Measurements from ENCODE around the gene TLCD3B. TPM values are rescaled to one million over a fixed set of nuclear protein-coding genes. Genes with fewer than 3 reads are reported as not detected.

The TLCD3B gene, protein sequence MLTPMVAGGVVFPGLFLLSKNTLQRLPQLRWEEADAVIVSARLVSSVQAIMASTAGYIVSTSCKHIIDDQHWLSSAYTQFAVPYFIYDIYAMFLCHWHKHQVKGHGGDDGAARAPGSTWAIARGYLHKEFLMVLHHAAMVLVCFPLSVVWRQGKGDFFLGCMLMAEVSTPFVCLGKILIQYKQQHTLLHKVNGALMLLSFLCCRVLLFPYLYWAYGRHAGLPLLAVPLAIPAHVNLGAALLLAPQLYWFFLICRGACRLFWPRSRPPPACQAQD
- total RNA-seq (2022; extraction: Qiagen RNA extraction; ENCODE audit: low read depth), result 0.23 to 0.58 TPM (median 0.30 TPM) in 5 replicates

DNA sequence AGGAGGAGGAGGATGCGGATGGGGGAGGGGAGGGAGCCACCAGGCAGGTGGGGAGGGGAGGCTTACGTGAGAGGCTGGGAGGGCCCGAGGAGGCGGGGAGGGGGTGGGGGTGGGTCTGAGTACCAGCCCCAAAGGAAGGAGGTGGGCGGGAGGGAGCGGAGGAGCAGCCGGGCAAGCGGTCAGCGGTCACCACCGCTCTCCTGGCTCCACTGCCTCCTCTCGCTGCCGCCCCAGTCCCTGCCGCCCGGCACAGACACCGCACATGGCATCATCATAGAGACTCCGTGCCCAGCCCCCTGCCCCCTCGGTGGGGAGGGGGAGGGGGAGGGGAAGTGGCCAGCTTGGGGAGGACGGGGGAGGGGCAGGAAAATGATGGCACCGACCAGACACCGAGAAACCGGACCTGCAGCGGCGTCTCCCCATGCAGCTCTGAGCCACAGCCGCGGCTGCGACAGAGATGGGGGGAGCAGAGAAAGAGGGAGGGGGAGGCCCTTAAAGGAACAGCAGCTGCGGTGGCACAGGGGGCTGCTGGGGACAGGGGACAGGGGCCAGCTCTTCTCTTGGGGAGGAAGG lies at the start of gene TLCD3B:
TSS of gene TLCD3B (minus strand) at position 431 of the 573 bp plus-strand sequence. CDS start 744 bp downstream, outside the sequence.

DNA sequence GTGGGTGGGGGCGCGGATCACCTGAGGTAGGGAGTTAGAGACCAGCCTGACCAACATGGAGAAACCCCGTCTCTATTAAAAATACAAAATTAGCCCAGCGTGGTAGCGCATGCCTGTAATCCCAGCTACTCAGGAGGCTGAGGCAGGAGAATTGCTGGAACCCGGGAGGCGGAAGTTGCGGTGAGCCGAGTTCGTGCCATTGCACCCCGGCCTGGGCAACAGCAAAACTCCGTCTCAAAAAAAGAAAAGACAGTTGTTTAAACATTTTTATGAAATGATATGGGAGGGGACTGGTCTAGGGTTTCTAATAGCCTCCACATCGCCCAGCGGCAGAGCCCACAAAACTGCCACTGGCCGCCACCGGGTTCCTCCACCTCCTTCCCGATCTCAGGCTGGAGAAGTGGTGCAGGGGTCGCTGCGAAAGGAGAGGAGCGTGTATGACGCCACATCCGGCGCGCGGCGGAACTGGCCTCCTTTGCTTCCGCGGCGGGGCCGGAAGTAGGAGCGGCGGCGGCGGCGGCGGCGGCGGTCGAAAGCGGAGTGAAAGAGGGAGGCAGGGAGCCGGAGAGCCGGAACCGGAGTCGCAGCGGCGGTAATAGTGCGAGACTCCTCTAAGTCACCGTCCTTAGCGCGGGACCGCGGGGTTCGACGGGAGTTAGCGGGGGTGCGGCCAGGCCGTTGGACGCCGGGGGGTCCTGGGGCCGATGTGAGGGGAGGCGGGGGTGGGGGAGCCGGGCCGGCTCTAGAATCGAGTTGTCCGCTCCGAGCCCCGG lies 44.6 kb upstream of the TLCD3B start, which contains the start of gene PPP4C:
TSS of gene PPP4C (plus strand) at position 492 of the 773 bp plus-strand sequence. CDS start 384 bp downstream, outside the sequence.

DNA sequence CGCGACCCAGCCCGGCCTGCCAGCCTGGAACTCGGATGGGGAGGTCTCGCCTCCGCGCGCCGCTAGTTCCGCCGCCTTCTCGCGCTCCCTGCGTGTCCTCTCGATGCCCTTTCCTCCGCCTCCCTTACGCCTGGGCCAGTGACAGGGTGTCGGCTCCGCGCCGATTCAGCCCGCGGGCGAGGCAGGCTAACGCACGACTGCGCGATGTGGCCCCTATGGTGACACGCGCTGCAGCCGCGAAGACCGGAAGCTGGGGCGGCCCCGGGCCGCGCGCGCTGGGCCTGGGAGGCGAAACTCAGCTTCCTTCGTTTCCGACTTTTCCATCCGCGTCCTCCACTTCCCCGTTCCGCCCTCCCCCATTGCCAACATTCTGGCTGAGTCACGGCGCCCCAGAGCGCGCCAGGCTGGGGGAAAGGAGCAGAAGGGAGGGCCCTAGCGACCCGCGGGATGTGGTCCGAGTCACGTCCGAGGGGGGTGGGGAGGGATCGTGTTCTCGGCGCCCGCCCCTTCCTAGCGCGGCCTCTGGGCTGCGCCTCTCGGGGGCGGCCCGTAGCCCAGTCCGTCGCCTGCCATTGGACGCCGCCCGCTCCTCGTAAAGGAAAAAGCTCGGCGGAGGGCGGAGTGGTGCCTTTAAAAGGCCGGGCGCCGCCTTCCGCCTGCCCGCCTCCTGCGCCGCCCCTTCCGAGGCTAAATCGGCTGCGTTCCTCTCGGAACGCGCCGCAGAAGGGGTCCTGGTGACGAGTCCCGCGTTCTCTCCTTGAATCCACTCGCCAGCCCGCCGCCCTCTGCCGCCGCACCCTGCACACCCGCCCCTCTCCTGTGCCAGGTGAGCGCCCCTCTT lies 34.3 kb upstream of the TLCD3B start, which contains the start of gene ALDOA:
TSS of gene ALDOA (plus strand) at position 659 of the 841 bp plus-strand sequence. CDS start 1,138 bp downstream, outside the sequence.

DNA sequence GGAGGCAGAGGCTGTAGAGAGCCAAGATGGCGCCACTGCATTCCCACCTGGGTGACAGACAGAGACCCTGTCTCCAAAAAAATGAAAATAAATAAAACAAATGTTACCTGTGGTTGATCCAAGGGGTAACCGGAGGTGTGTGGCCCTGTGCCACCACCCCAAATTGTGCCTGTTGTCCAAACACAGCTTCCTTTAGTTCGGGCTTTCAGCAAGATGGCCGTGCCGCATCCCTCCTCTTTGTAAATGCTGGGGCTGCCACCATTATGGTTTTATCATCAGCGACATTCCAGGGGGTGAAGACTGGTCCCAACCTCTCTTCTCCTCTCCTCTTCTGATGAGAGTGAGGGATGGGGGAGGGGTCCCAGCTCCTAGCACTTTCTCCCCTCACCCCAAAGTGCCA lies 8.2 kb downstream of the TLCD3B start, which contains the start of gene C16orf92:
TSS of gene C16orf92 (plus strand) at position 312 of the 400 bp plus-strand sequence. CDS start 143 bp downstream, outside the sequence.

DNA sequence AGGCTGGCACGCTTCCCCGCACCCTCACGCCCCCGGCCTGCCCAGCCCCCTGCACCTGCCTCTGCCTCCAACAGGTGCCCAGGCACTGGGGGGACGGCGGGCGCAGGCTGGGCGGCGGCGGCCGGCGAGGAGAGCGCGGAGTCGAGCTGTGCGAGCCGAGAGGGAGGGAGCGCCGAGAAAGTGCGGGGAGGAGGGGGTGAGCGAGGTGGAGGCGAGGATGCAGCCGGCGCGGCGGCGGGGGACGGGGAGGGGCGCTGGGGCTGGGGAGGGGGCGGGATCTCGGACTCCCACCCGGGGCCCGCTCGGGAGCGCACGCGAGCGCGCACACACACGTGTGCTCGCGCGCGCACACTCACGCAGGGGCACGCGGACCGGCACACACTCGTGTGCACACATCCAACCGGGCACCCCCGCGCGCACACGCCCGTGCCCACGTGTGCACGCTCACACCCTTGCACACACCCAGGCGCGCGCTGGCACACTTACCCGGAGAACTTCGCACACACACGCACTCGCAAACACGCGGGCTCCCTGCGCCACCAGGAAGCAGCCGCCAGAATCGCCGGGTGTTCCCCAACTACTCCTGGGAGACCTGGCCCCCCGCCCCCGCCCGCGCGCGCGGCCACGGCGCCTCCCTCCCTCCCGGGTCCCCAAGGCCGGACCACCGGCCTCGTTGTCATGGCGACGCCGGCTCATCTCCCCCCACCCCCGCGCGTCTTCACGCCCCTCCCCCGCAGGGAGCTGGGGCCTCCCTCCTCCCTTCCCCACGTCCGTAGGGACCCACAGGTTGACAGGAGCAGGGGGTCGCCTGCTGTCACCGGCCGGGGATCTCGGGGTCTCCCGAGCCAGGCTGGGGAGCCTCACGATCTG lies 20.0 kb downstream of the TLCD3B start, which contains the start of gene DOC2A:
TSS of gene DOC2A (minus strand) at position 184 of the 870 bp plus-strand sequence. CDS start 805 bp downstream, outside the sequence.

DNA sequence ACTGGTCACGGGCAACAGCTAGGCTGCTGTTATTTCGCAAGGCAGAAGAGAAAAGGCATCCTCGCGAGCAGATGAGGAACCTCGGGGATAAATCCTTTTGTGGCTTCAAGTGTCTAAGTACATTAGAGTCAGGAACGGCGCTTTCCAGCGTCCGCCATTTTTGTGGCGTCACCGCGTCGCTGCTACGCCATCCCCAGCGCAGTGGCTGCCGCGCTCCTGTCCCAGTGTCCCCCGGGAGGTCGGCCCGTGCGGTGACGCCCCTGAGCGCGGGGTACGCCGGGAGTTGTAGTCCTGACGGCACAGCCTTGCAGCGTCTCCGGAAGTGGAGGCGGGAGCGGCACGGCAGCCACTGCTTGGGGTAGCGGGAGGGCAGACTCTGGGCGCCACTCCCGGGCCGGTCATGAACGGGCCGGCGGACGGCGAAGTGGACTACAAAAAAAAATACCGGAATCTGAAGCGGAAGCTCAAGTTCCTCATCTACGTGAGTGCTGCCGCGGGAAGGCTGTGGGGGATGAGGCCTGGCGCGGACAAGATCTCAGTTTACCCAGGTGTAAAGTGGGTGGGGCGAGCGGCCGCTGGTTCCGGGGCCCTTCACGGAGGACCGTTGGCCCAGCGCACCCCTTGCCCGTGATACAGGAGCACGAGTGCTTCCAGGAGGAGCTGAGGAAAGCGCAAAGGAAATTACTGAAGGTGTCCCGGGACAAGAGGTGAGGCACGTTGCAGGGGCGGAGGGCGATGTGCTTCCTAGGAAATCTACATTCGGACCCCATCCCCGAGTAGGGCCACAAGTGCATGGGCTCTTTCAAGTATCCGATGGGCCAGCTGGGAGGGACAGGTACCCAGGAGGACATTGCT lies 34.9 kb downstream of the TLCD3B start, which contains the start of gene INO80E:
TSS of gene INO80E (plus strand) at position 331 of the 855 bp plus-strand sequence. CDS start at position 401, 70 bp downstream.

DNA sequence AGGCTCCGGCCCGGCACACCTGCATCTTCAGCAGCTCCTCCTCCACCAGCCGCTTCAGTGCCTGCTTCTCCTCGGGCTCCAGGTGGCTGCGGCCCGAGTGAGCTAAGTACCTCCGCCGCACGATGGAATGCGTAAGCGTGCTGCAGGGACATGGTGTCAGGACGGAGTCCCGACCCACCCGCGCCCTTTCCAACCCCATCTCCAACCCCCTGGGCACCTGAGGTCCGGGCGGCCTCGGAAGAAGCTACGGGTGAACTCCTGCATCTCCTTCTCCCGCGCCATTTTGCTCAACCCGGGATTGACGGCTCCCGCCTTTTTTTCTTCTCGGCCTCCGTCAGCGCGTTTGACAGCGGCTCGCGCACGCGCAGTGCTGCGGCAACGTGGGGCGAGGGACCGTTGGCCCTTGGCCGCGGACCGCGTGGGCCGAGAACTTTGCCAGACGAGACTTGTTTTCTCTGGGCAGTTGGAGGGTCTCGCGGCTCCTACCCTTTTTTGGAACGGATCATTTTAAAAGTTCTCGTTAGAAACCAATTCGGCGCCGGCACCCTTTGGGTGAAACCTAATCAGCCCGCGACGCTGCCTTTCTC lies 35.7 kb downstream of the TLCD3B start, which contains the start of gene HIRIP3:
TSS of gene HIRIP3 (minus strand) at position 294 of the 587 bp plus-strand sequence. CDS start at position 282, 12 bp downstream.

Other genes starting within 250 kb of the TLCD3B start
- 81.9 to 103 TPM (median 93.7 TPM) in 5 replicates for gene KIF22, start 240.5 kb downstream of the TLCD3B start, total RNA-seq (2022; extraction: Qiagen RNA extraction; ENCODE audit: low read depth)
- gene MAZ, start 224.7 kb downstream of the TLCD3B start, total RNA-seq (2022; extraction: Qiagen RNA extraction; ENCODE audit: low read depth), result 155 to 199 TPM (median 183 TPM) in 5 replicates
- 0.26 to 0.54 TPM (median 0.46 TPM) in 5 replicates for gene PRRT2, start 219.1 kb downstream of the TLCD3B start, total RNA-seq (2022; extraction: Qiagen RNA extraction; ENCODE audit: low read depth)
- 41.2 to 51.3 TPM (median 48.8 TPM) in 5 replicates for gene PAGR1, start 215.1 kb downstream of the TLCD3B start, total RNA-seq (2022; extraction: Qiagen RNA extraction; ENCODE audit: low read depth)
- 110 to 134 TPM (median 125 TPM) in 5 replicates for gene MVP, start 210.8 kb downstream of the TLCD3B start, total RNA-seq (2022; extraction: Qiagen RNA extraction; ENCODE audit: low read depth)
- 63.2 to 108 TPM (median 103 TPM) in 5 replicates for gene CDIPT, start 168.0 kb downstream of the TLCD3B start, total RNA-seq (2022; extraction: Qiagen RNA extraction; ENCODE audit: low read depth)
- gene SEZ6L2, start 131.7 kb downstream of the TLCD3B start, total RNA-seq (2022; extraction: Qiagen RNA extraction; ENCODE audit: low read depth), result 16.5 to 25.6 TPM (median 21.2 TPM) in 5 replicates
- 20.9 to 30.7 TPM (median 28.3 TPM) in 5 replicates for gene ASPHD1, start 130.8 kb downstream of the TLCD3B start, total RNA-seq (2022; extraction: Qiagen RNA extraction; ENCODE audit: low read depth)
- gene KCTD13, start 105.0 kb downstream of the TLCD3B start, total RNA-seq (2022; extraction: Qiagen RNA extraction; ENCODE audit: low read depth), result 15.9 to 22.5 TPM (median 18.2 TPM) in 5 replicates
- 79.8 to 104 TPM (median 96.6 TPM) in 5 replicates for gene TMEM219, start 69.2 kb downstream of the TLCD3B start, total RNA-seq (2022; extraction: Qiagen RNA extraction; ENCODE audit: low read depth)
- 27.9 to 37.1 TPM (median 33.4 TPM) in 5 replicates for gene TAOK2, start 57.4 kb downstream of the TLCD3B start, total RNA-seq (2022; extraction: Qiagen RNA extraction; ENCODE audit: low read depth)
- 13.3 to 18.0 TPM (median 15.7 TPM) in 5 replicates for gene HIRIP3, start 35.7 kb downstream of the TLCD3B start, total RNA-seq (2022; extraction: Qiagen RNA extraction; ENCODE audit: low read depth)
- gene INO80E, start 35.0 kb downstream of the TLCD3B start, total RNA-seq (2022; extraction: Qiagen RNA extraction; ENCODE audit: low read depth), result 103 to 113 TPM (median 109 TPM) in 5 replicates
- 1.8 to 2.8 TPM (median 2.5 TPM) in 5 replicates for gene DOC2A, start 20.2 kb downstream of the TLCD3B start, total RNA-seq (2022; extraction: Qiagen RNA extraction; ENCODE audit: low read depth)
- not detected in 5 replicates for gene C16orf92, start 8.1 kb downstream of the TLCD3B start, total RNA-seq (2022; extraction: Qiagen RNA extraction; ENCODE audit: low read depth)
- 1,596 to 1,951 TPM (median 1,926 TPM) in 5 replicates for gene ALDOA, start 34.5 kb upstream of the TLCD3B start, total RNA-seq (2022; extraction: Qiagen RNA extraction; ENCODE audit: low read depth)
- 123 to 151 TPM (median 142 TPM) in 5 replicates for gene PPP4C, start 44.7 kb upstream of the TLCD3B start, total RNA-seq (2022; extraction: Qiagen RNA extraction; ENCODE audit: low read depth)
- gene TBX6, start 60.7 kb upstream of the TLCD3B start, total RNA-seq (2022; extraction: Qiagen RNA extraction; ENCODE audit: low read depth), result 0.25 to 0.53 TPM (median 0.32 TPM) in 4 of 5 replicates, not detected in the other
- gene YPEL3, start 64.9 kb upstream of the TLCD3B start, total RNA-seq (2022; extraction: Qiagen RNA extraction; ENCODE audit: low read depth), result 5.4 to 13.2 TPM (median 10.2 TPM) in 5 replicates
- 1.2 to 2.2 TPM (median 2.0 TPM) in 5 replicates for gene GDPD3, start 82.3 kb upstream of the TLCD3B start, total RNA-seq (2022; extraction: Qiagen RNA extraction; ENCODE audit: low read depth)
- gene MAPK3, start 91.9 kb upstream of the TLCD3B start, total RNA-seq (2022; extraction: Qiagen RNA extraction; ENCODE audit: low read depth), result 31.6 to 37.3 TPM (median 34.5 TPM) in 5 replicates
- gene CORO1A, start 152.3 kb upstream of the TLCD3B start, total RNA-seq (2022; extraction: Qiagen RNA extraction; ENCODE audit: low read depth), result 2.6 to 6.0 TPM (median 3.1 TPM) in 5 replicates
- 149 to 252 TPM (median 217 TPM) in 5 replicates for gene BOLA2B, start 162.4 kb upstream of the TLCD3B start, total RNA-seq (2022; extraction: Qiagen RNA extraction; ENCODE audit: low read depth)
- 7.2 to 24.4 TPM (median 12.9 TPM) in 5 replicates for gene SLX1A, start 162.6 kb upstream of the TLCD3B start, total RNA-seq (2022; extraction: Qiagen RNA extraction; ENCODE audit: low read depth)
- gene SULT1A3, start 168.0 kb upstream of the TLCD3B start, total RNA-seq (2022; extraction: Qiagen RNA extraction; ENCODE audit: low read depth), result 4.2 to 10.3 TPM (median 8.6 TPM) in 5 replicates
- gene NPIPB13, start 217.2 kb upstream of the TLCD3B start, total RNA-seq (2022; extraction: Qiagen RNA extraction; ENCODE audit: low read depth), result 2.2 to 2.9 TPM (median 2.5 TPM) in 5 replicates

Data from A549 treated with CpdA at 1 μM for 4 hours (cell line).